Hepatocyte (in vitro differentiated cells): ENCODE data around the gene SYNDIG1. TPM values are rescaled to one million over a fixed set of nuclear protein-coding genes. Genes with fewer than 3 reads are reported as not detected.
A peak's percentile ranks its signal among the peaks of the same experiment; 100 is the strongest.

Experiments used
- DNase-seq: peaks from one replicate; pipeline ENCODE4 v3.0.0-alpha.2; 2016; ENCODE audit warnings: low spot score
- H2AFZ ChIP-seq: fragments of 200-600 bp; sonication (generic); 2 replicates; pipeline ENCODE4 v1.6.0; 2016; ENCODE audit warnings: antibody characterized with exemption, mild to moderate bottlenecking
- H3K27ac ChIP-seq: fragments of 200-600 bp; sonication (generic); 2 replicates; pipeline ENCODE4 v1.5.1; 2016; ENCODE audit warnings: mild to moderate bottlenecking
- H3K27me3 ChIP-seq: fragments of 200-600 bp; sonication (generic); 2 replicates; pipeline ENCODE4 v1.6.1; 2016
- H3K36me3 ChIP-seq: fragments of 200-600 bp; sonication (generic); replicated peaks from 2 replicates; pipeline ENCODE4 v1.5.1; 2016; ENCODE audit warnings: low read depth; ENCODE audit not compliant: insufficient read depth
- H3K4me1 ChIP-seq: fragments of 200-600 bp; sonication (generic); 2 replicates; pipeline ENCODE4 v1.5.1; 2016; ENCODE audit warnings: mild to moderate bottlenecking, moderate library complexity; ENCODE audit not compliant: insufficient read depth
- H3K4me2 ChIP-seq: fragments of 200-600 bp; sonication (generic); 2 replicates; pipeline ENCODE4 v1.6.0; 2016
- H3K4me3 ChIP-seq: fragments of 200-600 bp; sonication (generic); 2 replicates; pipeline ENCODE4 v1.5.1; 2016; ENCODE audit warnings: mild to moderate bottlenecking
- H3K79me2 ChIP-seq: fragments of 200-600 bp; sonication (generic); 2 replicates; pipeline ENCODE4 v1.6.0; 2017; ENCODE audit warnings: mild to moderate bottlenecking
- H3K9me2 ChIP-seq: fragments of 200-600 bp; sonication (generic); replicated peaks from 2 replicates; pipeline ENCODE4 v1.6.0; 2017; ENCODE audit warnings: mild to moderate bottlenecking; ENCODE audit not compliant: insufficient read depth
- H3K9me3 ChIP-seq: fragments of 200-600 bp; sonication (generic); 2 replicates; pipeline ENCODE4 v1.5.1; 2016; ENCODE audit warnings: low read depth, mild to moderate bottlenecking
- H4K20me1 ChIP-seq: fragments of 200-600 bp; sonication (generic); 2 replicates; pipeline ENCODE4 v1.6.0; 2016; ENCODE audit warnings: mild to moderate bottlenecking; ENCODE audit not compliant: insufficient read depth, poor library complexity, severe bottlenecking
- CTCF ChIP-seq: fragments of 200-600 bp; sonication (generic); IDR thresholded peaks from 2 replicates; pipeline ENCODE4 v1.5.1; 2016; ENCODE audit warnings: antibody characterized with exemption, mild to moderate bottlenecking; ENCODE audit not compliant: poor library complexity
- EZH2 ChIP-seq: fragments of 200-600 bp; sonication (generic); IDR thresholded peaks from 2 replicates; pipeline ENCODE4 v1.6.1; 2016; ENCODE audit warnings: antibody characterized with exemption, mild to moderate bottlenecking, borderline replicate concordance
- EZH2phosphoT487 ChIP-seq: fragments of 200-600 bp; sonication (generic); IDR thresholded peaks from one replicate; pipeline ENCODE4 v1.6.1; 2018; ENCODE audit warnings: antibody characterized with exemption, mild to moderate bottlenecking, low read depth, moderate library complexity; ENCODE audit not compliant: unreplicated experiment, severe bottlenecking
- WGBS: methylation state at CpG from one replicate; pipeline ENCODE4 v1.1.6; 2016; ENCODE audit warnings: low lambda C conversion rate; ENCODE audit errors: missing lambda C conversion rate; 5-methylcytosine and 5-hydroxymethylcytosine counted together
- polyA plus RNA-seq: library from polyadenylated mRNA; unstranded; fragments of >200 nt; fragmentation: Nextera tagmentation; extraction: Ambion mirVana; gene quantifications from 2 replicates; pipeline ENCODE4 v1.2.1, GENCODE V29; 2016
- total RNA-seq: library from RNA; depleted of rRNA; stranded (reverse); fragments of >200 nt; gene quantifications from 2 replicates; pipeline ENCODE4 v1.2.3, GENCODE V29; 2014

Gene SYNDIG1
- total and polyA plus RNA-seq, 2 experiments from 2014 or later = 1.5 to 2.3 TPM

GRCh38 chr20:24651171-24651975, 181.9 kb downstream of the SYNDIG1 start:
- TF ChIP-seq EZH2 (no peak), EZH2phosphoT487 (no peak), CTCF (no peak)
- H3K4me3 ChIP-seq = no peak overlapping the region
- H3K4me1 ChIP-seq = peaks cover 22% of the 10 kb centered on the region
- H3K36me3 ChIP-seq = no peaks in the 10 kb centered on the region
- H2AFZ ChIP-seq = no peak overlapping the region
- H3K9me2 ChIP-seq = no peaks in the 10 kb centered on the region
- WGBS = 73% methylated on average over 7 of the region's 7 CpGs
- no peaks in the 10 kb centered on the region for H3K27me3 ChIP-seq
- H3K9me3 ChIP-seq = no peaks in the 10 kb centered on the region
- DNase-seq = no peak
- H3K4me2 ChIP-seq = no peak overlapping the region
- no peak overlapping the region for H3K27ac ChIP-seq
- no peaks in the 10 kb centered on the region for H4K20me1 ChIP-seq
- no peaks in the 10 kb centered on the region for H3K79me2 ChIP-seq

GRCh38 chr20:24651976-24652345, 182.5 kb downstream of the SYNDIG1 start:
- H3K9me3 ChIP-seq = no peaks in the 10 kb centered on the region
- no peak overlapping the region for H2AFZ ChIP-seq
- H4K20me1 ChIP-seq = no peaks in the 10 kb centered on the region
- no peaks in the 10 kb centered on the region for H3K9me2 ChIP-seq
- no peak overlapping the region for H3K4me2 ChIP-seq
- no peak overlapping the region for H3K27ac ChIP-seq
- no peak overlapping the region for H3K4me3 ChIP-seq
- no peak for DNase-seq
- H3K79me2 ChIP-seq = no peaks in the 10 kb centered on the region
- TF ChIP-seq CTCF (no peak), EZH2phosphoT487 (no peak), EZH2 (no peak)
- no peaks in the 10 kb centered on the region for H3K36me3 ChIP-seq
- 85% methylated on average over 4 of the region's 4 CpGs for WGBS
- H3K27me3 ChIP-seq = no peaks in the 10 kb centered on the region
- H3K4me1 ChIP-seq = peaks cover 22% of the 10 kb centered on the region

GRCh38 chr20:24653306-24653705, 183.9 kb downstream of the SYNDIG1 start:
- peak; percentile 68 for DNase-seq
- Histone ChIP-seq H3K4me2 (peak overlapping the region; percentile 36), H4K20me1 (no peaks in the 10 kb centered on the region), H3K27ac (peak overlapping the region; percentile 68), H2AFZ (no peak overlapping the region), H3K36me3 (no peaks in the 10 kb centered on the region), H3K9me3 (no peaks in the 10 kb centered on the region), H3K27me3 (no peaks in the 10 kb centered on the region), H3K9me2 (no peaks in the 10 kb centered on the region), H3K79me2 (no peaks in the 10 kb centered on the region), H3K4me1 (peaks cover 22% of the 10 kb centered on the region), H3K4me3 (no peak overlapping the region)
- TF ChIP-seq EZH2 (no peak), CTCF (no peak), EZH2phosphoT487 (no peak)
- 47% methylated on average over 5 of the region's 5 CpGs for WGBS
